SK-N-MC (cell line): Measurements from ENCODE around the gene TYROBP.

Source experiments
- EZH2 ChIP-seq: fragments of 200-600 bp; sonication (generic); IDR thresholded peaks from one replicate; pipeline ENCODE4 v1.6.1; 2017; ENCODE audit warnings: antibody characterized with exemption
- POLR2AphosphoS5 ChIP-seq: IDR thresholded peaks from 2 replicates; pipeline ENCODE4 v1.6.1; 2012; ENCODE audit warnings: mild to moderate bottlenecking, low read depth, low read length, borderline replicate concordance

GRCh38 chr19:35905178-35905727 lies 2.8 kb downstream of the TYROBP start:
- TF ChIP-seq POLR2AphosphoS5: no peak
- no peak for TF ChIP-seq EZH2
